HUES48 (cell line): ENCODE measurements around the gene MRPL40.

ENCODE experiments used
- H3K27ac ChIP-seq: one replicate; pipeline ENCODE4 v1.7.0; 2013; ENCODE audit warnings: low read depth, low read length, inconsistent platforms
- H3K27me3 ChIP-seq: 2 replicates; pipeline ENCODE4 v1.6.1; 2013; ENCODE audit warnings: mild to moderate bottlenecking, low read length; ENCODE audit not compliant: control insufficient read depth, insufficient read depth
- H3K36me3 ChIP-seq: 2 replicates; pipeline ENCODE4 v1.6.1; 2013; ENCODE audit warnings: low read length; ENCODE audit not compliant: control insufficient read depth, insufficient read depth
- H3K4me1 ChIP-seq: 2 replicates; pipeline ENCODE4 v1.6.1; 2013; ENCODE audit warnings: mild to moderate bottlenecking, low read length; ENCODE audit not compliant: control insufficient read depth, insufficient read depth
- H3K4me3 ChIP-seq: 2 replicates; pipeline ENCODE4 v1.5.1; 2013; ENCODE audit warnings: mild to moderate bottlenecking, low read depth, low read length
- H3K9ac ChIP-seq: 2 replicates; pipeline ENCODE4 v1.6.1; 2013; ENCODE audit warnings: mild to moderate bottlenecking, low read depth, low read length, moderate library complexity
- H3K9me3 ChIP-seq: 2 replicates; pipeline ENCODE4 v1.6.1; 2013; ENCODE audit warnings: low read length; ENCODE audit not compliant: control insufficient read depth, insufficient read depth

MRPL40 gene

GRCh38 chr22:19451570-19451969, 19.2 kb downstream of the MRPL40 start:
- H3K27me3 ChIP-seq = peaks cover 2% of the 10 kb centered on the region; the same call in 1 of the 2 replicates
- no peak overlapping the region for H3K4me3 ChIP-seq
- H3K9ac ChIP-seq = no peak overlapping the region
- no peak overlapping the region for H3K27ac ChIP-seq
- H3K4me1 ChIP-seq = peaks cover 2% of the 10 kb centered on the region; the same call in 1 of the 2 replicates
- peaks cover 76% of the 10 kb centered on the region for H3K36me3 ChIP-seq
- no peaks in the 10 kb centered on the region for H3K9me3 ChIP-seq

GRCh38 chr22:19453718-19454117, 21.4 kb downstream of the MRPL40 start:
- peaks cover 95% of the 10 kb centered on the region for H3K36me3 ChIP-seq
- no peak overlapping the region for H3K4me3 ChIP-seq
- H3K9ac ChIP-seq = no peak overlapping the region
- no peak overlapping the region for H3K27ac ChIP-seq
- no peaks in the 10 kb centered on the region for H3K27me3 ChIP-seq
- no peaks in the 10 kb centered on the region for H3K9me3 ChIP-seq
- H3K4me1 ChIP-seq = no peaks in the 10 kb centered on the region; the same call in 1 of the 2 replicates

GRCh38 chr22:19454156-19454555, 21.8 kb downstream of the MRPL40 start:
- Histone ChIP-seq H3K9ac (no peak overlapping the region), H3K4me3 (no peak overlapping the region), H3K36me3 (peaks cover 97% of the 10 kb centered on the region), H3K4me1 (no peaks in the 10 kb centered on the region; the same call in 1 of the 2 replicates), H3K27me3 (no peaks in the 10 kb centered on the region), H3K27ac (no peak overlapping the region), H3K9me3 (no peaks in the 10 kb centered on the region)

DNA sequence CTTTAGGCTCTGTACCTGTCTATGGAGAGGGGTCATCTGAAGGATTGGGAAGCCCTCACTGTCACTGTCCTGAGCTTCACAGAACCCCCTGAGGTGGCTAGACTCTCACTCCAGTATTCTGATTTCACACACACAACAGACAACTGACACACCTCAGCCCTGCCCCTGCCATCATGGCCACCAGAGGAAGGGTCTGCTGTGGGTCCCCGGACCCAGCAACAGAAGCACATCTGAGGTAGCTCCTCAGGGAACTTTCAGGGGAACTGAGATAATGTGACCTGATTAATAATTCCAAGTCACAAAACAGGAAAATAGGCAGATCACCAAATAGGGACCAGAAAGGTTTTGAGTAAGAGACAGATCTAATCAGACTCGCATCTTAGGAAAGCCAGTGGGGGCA, 22.7 kb downstream of the MRPL40 start:
- H3K4me3 ChIP-seq = no peak overlapping the region
- no peaks in the 10 kb centered on the region for H3K27me3 ChIP-seq
- H3K4me1 ChIP-seq = no peaks in the 10 kb centered on the region
- no peak overlapping the region for H3K27ac ChIP-seq
- no peaks in the 10 kb centered on the region for H3K9me3 ChIP-seq
- H3K36me3 ChIP-seq = peaks cover 91% of the 10 kb centered on the region
- no peak overlapping the region for H3K9ac ChIP-seq

DNA sequence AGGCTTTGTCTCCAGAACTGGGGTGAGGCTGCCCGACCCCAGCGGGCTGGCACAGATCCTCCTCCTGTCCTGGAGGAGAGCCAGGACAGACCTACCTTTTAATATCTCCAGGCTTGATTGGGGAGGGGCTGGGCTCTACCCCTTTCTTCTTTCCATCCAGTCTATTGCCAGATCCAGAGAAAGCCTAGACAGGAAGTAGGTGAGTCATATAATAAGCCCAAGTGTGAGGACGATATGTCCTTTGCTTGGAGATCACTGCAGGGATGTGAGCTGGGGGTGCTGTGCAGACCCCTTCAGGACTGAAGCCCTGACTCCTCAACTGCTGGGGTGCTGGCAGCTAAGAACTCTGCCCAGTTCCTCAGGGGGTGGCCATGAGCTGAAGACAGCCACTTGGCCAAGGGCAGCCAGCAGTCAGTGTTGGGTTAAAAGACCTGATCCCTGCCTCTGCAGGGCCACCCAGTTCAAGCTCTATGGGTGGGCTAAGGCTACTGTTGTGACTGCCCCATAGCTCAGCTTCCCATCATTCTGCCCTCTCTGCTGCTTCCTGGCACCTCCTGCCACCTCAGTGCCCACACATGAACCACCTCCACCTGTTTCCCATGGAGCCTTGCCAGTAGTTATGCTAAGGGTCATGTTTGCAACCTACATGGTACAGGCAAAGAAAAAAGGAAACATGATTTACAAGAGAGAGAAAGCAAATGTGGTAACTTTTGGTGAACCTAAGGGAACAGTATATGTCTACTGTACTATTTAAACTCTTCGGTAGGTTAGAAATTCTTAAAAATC, 23.4 kb downstream of the MRPL40 start:
- H3K27me3 ChIP-seq = no peaks in the 10 kb centered on the region
- H3K9ac ChIP-seq = no peak overlapping the region
- H3K9me3 ChIP-seq = no peaks in the 10 kb centered on the region
- H3K36me3 ChIP-seq = peaks cover 89% of the 10 kb centered on the region
- H3K4me3 ChIP-seq = no peak overlapping the region
- H3K4me1 ChIP-seq = no peaks in the 10 kb centered on the region
- no peak overlapping the region for H3K27ac ChIP-seq

DNA sequence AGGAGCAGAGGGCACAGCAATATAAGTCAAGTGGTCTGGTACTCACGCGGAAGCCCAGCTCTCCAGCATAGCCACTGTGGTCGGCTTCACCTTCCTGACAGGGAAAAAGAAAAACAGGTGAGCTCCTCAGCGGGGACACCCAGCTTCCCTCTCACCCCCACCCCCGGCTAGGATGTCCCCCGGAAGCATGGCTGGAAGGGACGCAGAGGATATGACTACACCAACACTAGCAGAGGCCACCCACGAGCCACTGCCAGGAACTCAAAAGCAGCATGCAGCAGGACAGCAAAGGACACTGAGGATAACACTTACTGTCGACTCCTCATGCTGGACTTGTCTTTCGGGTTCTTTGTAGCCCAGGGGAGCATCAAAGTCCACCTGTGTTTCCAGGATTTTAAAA, 24.2 kb downstream of the MRPL40 start:
- Histone ChIP-seq H3K9me3 (no peaks in the 10 kb centered on the region), H3K4me1 (no peaks in the 10 kb centered on the region), H3K4me3 (no peak overlapping the region), H3K27me3 (no peaks in the 10 kb centered on the region), H3K36me3 (peaks cover 89% of the 10 kb centered on the region), H3K9ac (no peak overlapping the region), H3K27ac (no peak overlapping the region)

GRCh38 chr22:19457828-19458428, 25.6 kb downstream of the MRPL40 start:
- no peaks in the 10 kb centered on the region for H3K4me1 ChIP-seq
- no peak overlapping the region for H3K9ac ChIP-seq
- no peaks in the 10 kb centered on the region for H3K27me3 ChIP-seq
- H3K4me3 ChIP-seq = no peak overlapping the region
- H3K27ac ChIP-seq = no peak overlapping the region
- H3K36me3 ChIP-seq = peaks cover 84% of the 10 kb centered on the region
- no peaks in the 10 kb centered on the region for H3K9me3 ChIP-seq

- H3K36me3 ChIP-seq = peaks cover 84% of the 10 kb centered on the region
- H3K9me3 ChIP-seq = no peaks in the 10 kb centered on the region
- H3K4me1 ChIP-seq = no peaks in the 10 kb centered on the region
- no peak overlapping the region for H3K4me3 ChIP-seq
- no peaks in the 10 kb centered on the region for H3K27me3 ChIP-seq
- no peak overlapping the region for H3K9ac ChIP-seq
- no peak overlapping the region for H3K27ac ChIP-seq
These were observed 27.7 kb downstream of the MRPL40 start for GRCh38 chr22:19460036-19460435.

- H3K36me3 ChIP-seq = peaks cover 84% of the 10 kb centered on the region
- H3K27ac ChIP-seq = no peak overlapping the region
- no peaks in the 10 kb centered on the region for H3K9me3 ChIP-seq
- no peaks in the 10 kb centered on the region for H3K27me3 ChIP-seq
- no peak overlapping the region for H3K9ac ChIP-seq
- no peaks in the 10 kb centered on the region for H3K4me1 ChIP-seq
- no peak overlapping the region for H3K4me3 ChIP-seq
These were observed 29.2 kb downstream of the MRPL40 start for GRCh38 chr22:19461506-19461905.

DNA sequence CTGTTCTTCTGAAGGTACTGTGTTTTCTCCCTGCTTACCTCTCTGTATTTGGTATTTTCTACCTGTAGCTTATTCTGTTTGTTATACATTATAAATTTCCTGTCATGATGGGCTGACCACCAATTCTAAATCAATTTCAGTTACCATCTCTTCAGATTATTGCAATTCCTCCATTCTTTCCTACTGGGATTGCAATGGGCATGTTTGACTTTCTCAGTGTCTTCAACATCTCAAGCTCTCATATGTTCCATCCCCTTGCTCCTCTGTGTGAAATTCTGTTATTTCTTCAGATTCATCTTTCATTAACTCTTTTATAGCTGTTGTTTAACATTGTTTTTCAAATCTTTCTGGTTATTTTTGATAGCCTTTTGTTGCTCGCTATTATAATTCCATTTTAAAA, 30.7 kb downstream of the MRPL40 start:
- Histone ChIP-seq H3K27ac (no peak overlapping the region), H3K9me3 (no peaks in the 10 kb centered on the region), H3K4me3 (no peak overlapping the region), H3K9ac (no peak overlapping the region), H3K4me1 (no peaks in the 10 kb centered on the region), H3K27me3 (no peaks in the 10 kb centered on the region), H3K36me3 (peaks cover 85% of the 10 kb centered on the region)
